H1 (cell line): ENCODE results near the gene ABHD15. TPM values are rescaled to one million over a fixed set of nuclear protein-coding genes. Genes with fewer than 3 reads are reported as not detected.

Experiments
- CTCF ChIA-PET: fragments of 300-600 bp; sonication (Branson Sonifier 250); formaldehyde crosslinking; loops from one replicate; lab custom pipeline; 2021; ENCODE audit not compliant: partially characterized antibody; lab: Charles Lee
- POLR2A ChIA-PET: fragments of 300-600 bp; sonication (Branson Sonifier 250); formaldehyde crosslinking; loops from one replicate; lab custom pipeline; 2021; ENCODE audit warnings: inconsistent platforms; ENCODE audit not compliant: partially characterized antibody; lab: Charles Lee
- DNase-seq, 2 experiments: peaks; one replicate each; pipeline versions ENCODE4 v3.0.0 to v3.0.0-alpha.2; 2010 to 2022; ENCODE audit warnings: low spot score in 2 of 2, low read depth in 1 of 2, mixed read lengths in 1 of 2
- FAIRE-seq: peaks from 2 replicates; lab custom pipeline; 2011; peaks lifted over from hg19 to GRCh38; lab: Jason Lieb, UNC
- H2AFZ ChIP-seq: 2 replicates; pipeline ENCODE4 v1.8.1; 2012; ENCODE audit warnings: low read length, inconsistent platforms
- H2AK5ac ChIP-seq: 2 replicates; pipeline ENCODE4 v1.6.1; 2013; ENCODE audit warnings: low read depth, low read length
- H2BK120ac ChIP-seq: replicated peaks from 2 replicates; pipeline ENCODE3; 2013; ENCODE audit warnings: low read depth, low read length, inconsistent platforms
- H2BK12ac ChIP-seq: 2 replicates; pipeline ENCODE4 v1.6.1; 2013; ENCODE audit warnings: low read depth, low read length
- H2BK15ac ChIP-seq: 2 replicates; pipeline ENCODE4 v1.6.1; 2013; ENCODE audit warnings: low read length
- H2BK20ac ChIP-seq: 2 replicates; pipeline ENCODE4 v1.6.1; 2013; ENCODE audit warnings: low read length
- H2BK5ac ChIP-seq: 2 replicates; pipeline ENCODE4 v1.6.1; 2013; ENCODE audit warnings: low read depth, low read length
- H3K14ac ChIP-seq: 2 replicates; pipeline ENCODE4 v1.6.1; 2013; ENCODE audit warnings: inconsistent platforms; ENCODE audit not compliant: insufficient read length
- H3K18ac ChIP-seq: 2 replicates; pipeline ENCODE4 v1.6.1; 2013; ENCODE audit warnings: low read length; ENCODE audit errors: extremely low read depth
- H3K23ac ChIP-seq: 2 replicates; pipeline ENCODE4 v1.6.1; 2013; ENCODE audit warnings: inconsistent platforms; ENCODE audit not compliant: insufficient read length
- H3K23me2 ChIP-seq: 2 replicates; pipeline ENCODE4 v1.6.1; 2013; ENCODE audit warnings: low read depth, low read length
- H3K27ac ChIP-seq: 2 replicates; pipeline ENCODE4 v1.6.1; 2011; ENCODE audit warnings: low read depth, low read length, inconsistent platforms
- H3K27me3 ChIP-seq, 4 experiments: replicated peaks in 1 of 4; 1 replicate in 1 of 4; 2 replicates in 3 of 4; pipeline versions ENCODE4 v1.6.1 to v1.8.1; 2011 to 2013; ENCODE audit warnings: low read length in 3 of 4, mild to moderate bottlenecking in 3 of 4, inconsistent platforms in 2 of 4, mixed read lengths in 2 of 4, moderate library complexity in 1 of 4; ENCODE audit not compliant: control insufficient read depth in 3 of 4, insufficient read depth in 3 of 4; ENCODE audit errors: extremely low read depth in 1 of 4
- H3K36me3 ChIP-seq, 4 experiments: 2 replicates each; pipeline versions ENCODE4 v1.6.1 to v1.8.1; 2011 to 2013; ENCODE audit warnings: mild to moderate bottlenecking in 4 of 4, low read length in 3 of 4, moderate library complexity in 2 of 4, control low read depth in 1 of 4, inconsistent platforms in 1 of 4; ENCODE audit not compliant: insufficient read depth in 4 of 4, control insufficient read depth in 2 of 4
- H3K4ac ChIP-seq: replicated peaks from 2 replicates; pipeline ENCODE3; 2013; ENCODE audit warnings: low read length, low read depth, mixed read lengths, inconsistent platforms; ENCODE audit not compliant: insufficient read length
- H3K4me1 ChIP-seq, 4 experiments: replicated peaks in 1 of 4; 1 replicate in 1 of 4; 2 replicates in 3 of 4; pipeline versions ENCODE4 v1.6.1 to v1.8.1; 2011 to 2013; ENCODE audit warnings: low read length in 3 of 4, inconsistent platforms in 2 of 4, mixed read lengths in 1 of 4; ENCODE audit not compliant: insufficient read depth in 4 of 4, control insufficient read depth in 3 of 4
- H3K4me2 ChIP-seq, 2 experiments: 2 replicates each; pipeline versions ENCODE4 v1.6.1 to v1.8.1; 2011 to 2013; ENCODE audit warnings: low read depth in 2 of 2, low read length in 2 of 2, control low read depth in 1 of 2, inconsistent platforms in 1 of 2, mild to moderate bottlenecking in 1 of 2; ENCODE audit not compliant: insufficient read depth in 1 of 2
- H3K4me3 ChIP-seq, 4 experiments: fragments of 200-600, 300-600 bp in 1 of 4; sonication (generic), shearing (Covaris generic), sonication (Bioruptor Twin) in 1 of 4; 2 replicates each; pipeline versions ENCODE4 v1.5.1 to v1.8.1; 2011 to 2016; ENCODE audit warnings: low read length in 4 of 4, low read depth in 3 of 4, control low read depth in 2 of 4, inconsistent platforms in 2 of 4, mild to moderate bottlenecking in 2 of 4, mixed read lengths in 1 of 4, moderate library complexity in 1 of 4; ENCODE audit not compliant: insufficient read depth in 2 of 4; ENCODE audit errors: extremely low read depth in 1 of 4
- H3K56ac ChIP-seq: replicated peaks from 2 replicates; pipeline ENCODE3; 2013; ENCODE audit warnings: low read depth, mild to moderate bottlenecking, mixed read lengths, low read length, inconsistent platforms; ENCODE audit not compliant: insufficient read length
- H3K79me1 ChIP-seq: 2 replicates; pipeline ENCODE4 v1.6.1; 2013; ENCODE audit warnings: low read depth, low read length, control low read depth
- H3K79me2 ChIP-seq, 2 experiments: 2 replicates each; pipeline versions ENCODE4 v1.6.1 to v1.8.1; 2012 to 2013; ENCODE audit warnings: low read length in 2 of 2, mild to moderate bottlenecking in 2 of 2, inconsistent platforms in 1 of 2; ENCODE audit not compliant: insufficient read depth in 2 of 2, control insufficient read depth in 1 of 2
- H3K9ac ChIP-seq, 4 experiments: replicated peaks in 1 of 4; 1 replicate in 1 of 4; 2 replicates in 3 of 4; pipeline versions ENCODE4 v1.6.1 to v1.8.1; 2011 to 2013; ENCODE audit warnings: low read depth in 3 of 4, low read length in 3 of 4, control low read depth in 2 of 4, mild to moderate bottlenecking in 2 of 4, moderate library complexity in 2 of 4, inconsistent platforms in 1 of 4; ENCODE audit errors: extremely low read depth in 1 of 4
- H3K9me3 ChIP-seq, 2 experiments: 2 replicates each; pipeline versions ENCODE4 v1.6.1 to v1.8.1; 2012 to 2013; ENCODE audit warnings: mild to moderate bottlenecking in 2 of 2, moderate library complexity in 2 of 2, control low read depth in 1 of 2, inconsistent platforms in 1 of 2, low read depth in 1 of 2, low read length in 1 of 2, mixed read lengths in 1 of 2; ENCODE audit not compliant: insufficient read depth in 2 of 2
- H4K20me1 ChIP-seq, 2 experiments: replicated peaks in 1 of 2; 2 replicates each; pipeline versions ENCODE3 to v1.8.1; 2011 to 2013; ENCODE audit warnings: inconsistent platforms in 2 of 2, low read length in 2 of 2, mild to moderate bottlenecking in 1 of 2; ENCODE audit not compliant: insufficient read depth in 2 of 2, control insufficient read depth in 1 of 2
- H4K5ac ChIP-seq: 2 replicates; pipeline ENCODE4 v1.6.1; 2013; ENCODE audit warnings: low read length, low read depth, mixed read lengths, inconsistent platforms; ENCODE audit not compliant: insufficient read length
- H4K8ac ChIP-seq: 2 replicates; pipeline ENCODE4 v1.8.0; 2013; ENCODE audit warnings: mild to moderate bottlenecking, moderate library complexity, low read length, inconsistent platforms; ENCODE audit not compliant: insufficient read depth; ENCODE audit errors: extremely low read depth
- H4K91ac ChIP-seq: replicated peaks from 2 replicates; pipeline ENCODE3; 2013; ENCODE audit warnings: low read length, mixed read lengths, inconsistent platforms; ENCODE audit not compliant: insufficient read length
- CHD1 ChIP-seq: IDR thresholded peaks from 2 replicates; pipeline ENCODE4 v1.6.1; 2012; ENCODE audit warnings: low read depth, low read length, improper control_type of control experiment
- WGBS, 2 experiments: shearing (Covaris generic) in 1 of 2; methylation state at CpG; one replicate each; pipeline versions ENCODE4 v1.1.6 to v1.1.7; 2013 to 2015; ENCODE audit warnings: low lambda C conversion rate in 2 of 2, mixed read lengths in 2 of 2, inconsistent platforms in 1 of 2, low coverage in 1 of 2, missing lambda C conversion rate in 1 of 2; ENCODE audit not compliant: insufficient replicate concordance in 2 of 2, insufficient coverage in 1 of 2, insufficient read length in 1 of 2; ENCODE audit errors: extremely low coverage in 1 of 2, missing lambda C conversion rate in 1 of 2; 5-methylcytosine and 5-hydroxymethylcytosine counted together
- polyA plus RNA-seq, 7 experiments: library from polyadenylated mRNA; depleted of rRNA in 3 of 7; stranded (reverse) in 5 of 7; unstranded in 2 of 7; fragments of >200 nt in 5 of 7; fragments of 200-250 nt in 2 of 7; gene quantifications; 1 replicate in 5 of 7; 2 replicates in 1 of 7; 4 replicates in 1 of 7; pipeline versions ENCODE4 v1.2.1 to v1.2.3, GENCODE V29; 2011 to 2013; ENCODE audit warnings: missing spikeins in 2 of 7, mixed read lengths in 2 of 7
- total RNA-seq: library from RNA; stranded (reverse); fragmentation: NEBNext Ultra II Directional; extraction: Animal tissue kit (Norgen Biotek cat#: 25700); gene quantifications from 2 replicates; pipeline ENCODE4 v1.2.1, GENCODE V29; 2021

ABHD15 gene
- total and polyA plus RNA-seq, 2 of the 8 experiments (the other 6 are each of a cell fraction or from before 2014, with no cell fraction given): 0.88 to 1.7 TPM

- no peaks in the 10 kb centered on the region for H3K9me3 ChIP-seq
- H3K27ac ChIP-seq: no peak overlapping the region
- no peak overlapping the region for H3K9ac ChIP-seq
- no peak overlapping the region for H4K91ac ChIP-seq
- TF ChIP-seq CHD1: no peak
- no peak overlapping the region for H2AK5ac ChIP-seq
- H2BK15ac ChIP-seq: no peak overlapping the region
- peak overlapping the region; percentile 65 for H3K18ac ChIP-seq
- CTCF ChIA-PET: interaction anchor here (0.7 to 15.3 kb wide), 20 partner anchors 11 to 816 kb away, joined by 3 to 167 read pairs (median 4); partner anchors contain the start of genes ANKRD13B, CORO6 and TAOK1
- H2BK20ac ChIP-seq: no peak overlapping the region
- peaks cover 0 to 9% (median 7%) of the 10 kb centered on the region in 4 experiments; a peak in 5 of 7 replicates for H3K4me1 ChIP-seq
- H4K8ac ChIP-seq: peak overlapping the region; percentile 36; the same call in 1 of the 2 replicates
- no peak overlapping the region for H3K4ac ChIP-seq
- no peak overlapping the region for H2BK5ac ChIP-seq
- H3K23ac ChIP-seq: no peak overlapping the region
- no peaks in the 10 kb centered on the region for H3K79me1 ChIP-seq
- H3K79me2 ChIP-seq: no peaks in the 10 kb centered on the region
- 83% methylated on average over 17 of the region's 30 CpGs; no CpG with 5 or more reads in 1 of the 2 experiments for WGBS, 2 experiments
- H3K56ac ChIP-seq: no peak overlapping the region
- peaks cover 16% of the 10 kb centered on the region for H3K23me2 ChIP-seq
- no peak for FAIRE-seq
- H2BK120ac ChIP-seq: no peak overlapping the region
- peak overlapping the region in 1 of 4 experiments; percentile 54; a peak in 2 of 8 replicates for H3K4me3 ChIP-seq
- H4K20me1 ChIP-seq: peaks cover 0 to 1% of the 10 kb centered on the region in 2 experiments
- POLR2A ChIA-PET: interaction anchor here (1.2 to 2.5 kb wide), 7 partner anchors 8 to 367 kb away, joined by 3 to 9 read pairs (median 3); partner anchors contain the start of genes ANKRD13B and NUFIP2
- no peak overlapping the region for H2AFZ ChIP-seq
- H3K14ac ChIP-seq: no peak overlapping the region
- H3K4me2 ChIP-seq: peak overlapping the region; percentile 32 to 76; a peak in 2 of 4 replicates
- H2BK12ac ChIP-seq: no peak overlapping the region
- H3K36me3 ChIP-seq: peaks cover 3 to 22% (median 13%) of the 10 kb centered on the region in 4 experiments; a peak in 6 of 8 replicates
- peaks cover 0 to 18% (median 10%) of the 10 kb centered on the region in 4 experiments; a peak in 5 of 7 replicates for H3K27me3 ChIP-seq
- no peak overlapping the region for H4K5ac ChIP-seq
- no peak for DNase-seq
These were observed 5.2 kb upstream of the ABHD15 start for GRCh38 chr17:29571883-29572681.
